ENCODE data around the gene ZNHIT6. TPM values are rescaled to one million over a fixed set of nuclear protein-coding genes. Genes with fewer than 3 reads are reported as not detected.
A peak's percentile ranks its signal among the peaks of the same experiment; 100 is the strongest.

ZNHIT6 gene
- total RNA-seq, 1 donor from 2014 or later: 20.0 TPM

DNA sequence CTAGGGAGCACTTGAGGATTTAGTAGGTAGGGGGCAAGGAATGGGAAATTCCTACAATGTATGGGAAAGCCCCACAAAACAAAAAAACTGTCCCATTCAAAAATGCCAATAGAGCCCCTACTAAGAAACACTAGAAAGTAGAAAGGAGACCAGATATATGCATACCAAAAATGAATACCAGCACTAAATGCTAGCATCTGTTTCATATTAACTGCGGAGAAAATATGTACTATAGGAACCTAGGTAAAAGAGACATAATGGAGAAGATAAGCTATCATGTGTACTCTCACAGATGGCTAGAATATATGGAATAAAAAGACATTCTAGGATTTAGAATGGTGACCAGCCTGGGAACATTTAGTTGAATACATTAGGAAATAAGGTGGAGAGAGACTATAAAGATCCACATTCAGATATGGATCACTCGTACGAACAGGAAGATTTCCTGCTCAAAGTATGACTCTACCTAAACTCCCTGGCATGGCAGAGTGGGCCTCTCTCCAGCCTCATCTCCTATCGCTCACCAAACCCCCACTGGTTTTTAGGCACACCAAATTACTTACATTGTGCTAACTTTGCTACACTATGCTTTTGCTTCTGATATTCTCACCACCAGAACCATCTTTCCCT is 18.3 kb downstream of the ZNHIT6 start:
- peak overlapping the region; percentile 8 for H3K27ac Mint-ChIP-seq (ENCODE audit: unreplicated experiment)

DNA sequence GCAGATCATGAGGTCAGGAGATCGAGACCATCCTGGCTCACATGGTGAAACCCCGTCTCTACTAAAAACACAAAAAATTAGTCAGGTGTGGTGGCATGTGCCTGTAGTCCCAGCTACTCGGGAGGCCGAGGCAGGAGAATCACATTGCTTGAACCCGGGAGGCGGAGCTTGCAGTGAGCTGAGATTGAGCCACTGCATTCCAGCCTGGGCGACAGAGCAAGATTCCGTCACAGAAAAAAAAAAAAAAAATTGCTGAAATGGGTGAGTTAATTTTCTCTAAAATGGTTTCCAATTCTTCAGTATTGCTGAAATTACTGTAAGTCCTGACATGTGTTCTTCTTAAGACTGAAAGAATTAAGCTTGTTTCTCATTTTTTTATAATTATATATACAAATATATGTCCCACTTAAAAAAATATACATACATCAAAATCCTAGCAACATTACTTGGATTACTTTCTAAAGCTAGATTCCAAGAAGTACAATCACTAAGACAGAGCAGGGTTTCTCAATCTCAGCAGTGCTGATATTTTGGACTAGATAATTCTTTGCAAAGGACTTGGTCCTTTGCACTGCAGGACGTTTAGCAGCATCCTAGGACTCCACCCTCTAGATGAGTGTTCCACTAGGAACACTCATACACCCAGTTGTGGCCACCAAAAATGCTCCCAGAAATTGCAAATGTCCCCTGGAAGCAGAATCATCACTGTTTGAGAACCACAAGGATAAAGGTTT is 24.8 kb downstream of the ZNHIT6 start:
- DNase-seq (ENCODE audit: extremely low spot score, unreplicated experiment): no peak
- TF ChIP-seq, protein P1, sequence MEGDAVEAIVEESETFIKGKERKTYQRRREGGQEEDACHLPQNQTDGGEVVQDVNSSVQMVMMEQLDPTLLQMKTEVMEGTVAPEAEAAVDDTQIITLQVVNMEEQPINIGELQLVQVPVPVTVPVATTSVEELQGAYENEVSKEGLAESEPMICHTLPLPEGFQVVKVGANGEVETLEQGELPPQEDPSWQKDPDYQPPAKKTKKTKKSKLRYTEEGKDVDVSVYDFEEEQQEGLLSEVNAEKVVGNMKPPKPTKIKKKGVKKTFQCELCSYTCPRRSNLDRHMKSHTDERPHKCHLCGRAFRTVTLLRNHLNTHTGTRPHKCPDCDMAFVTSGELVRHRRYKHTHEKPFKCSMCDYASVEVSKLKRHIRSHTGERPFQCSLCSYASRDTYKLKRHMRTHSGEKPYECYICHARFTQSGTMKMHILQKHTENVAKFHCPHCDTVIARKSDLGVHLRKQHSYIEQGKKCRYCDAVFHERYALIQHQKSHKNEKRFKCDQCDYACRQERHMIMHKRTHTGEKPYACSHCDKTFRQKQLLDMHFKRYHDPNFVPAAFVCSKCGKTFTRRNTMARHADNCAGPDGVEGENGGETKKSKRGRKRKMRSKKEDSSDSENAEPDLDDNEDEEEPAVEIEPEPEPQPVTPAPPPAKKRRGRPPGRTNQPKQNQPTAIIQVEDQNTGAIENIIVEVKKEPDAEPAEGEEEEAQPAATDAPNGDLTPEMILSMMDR (IDR thresholded peaks at IDR 0.05): no peak

More for the DNA sequence above, 18.3 kb downstream of the ZNHIT6 start:
- H3K36me3 Mint-ChIP-seq (ENCODE audit: unreplicated experiment): peaks cover 14% of the 10 kb centered on the region
- H3K4me3 Mint-ChIP-seq (ENCODE audit: unreplicated experiment): no peak overlapping the region
- TF ChIP-seq, protein P1 (IDR thresholded peaks at IDR 0.05): no peak
- H3K4me1 Mint-ChIP-seq (ENCODE audit: unreplicated experiment): peaks cover 30% of the 10 kb centered on the region
- no peak for DNase-seq (ENCODE audit: extremely low spot score, unreplicated experiment)
- no peaks in the 10 kb centered on the region for H3K27me3 Mint-ChIP-seq (ENCODE audit: unreplicated experiment)
- H3K9me3 Mint-ChIP-seq (ENCODE audit: unreplicated experiment): no peaks in the 10 kb centered on the region

DNA sequence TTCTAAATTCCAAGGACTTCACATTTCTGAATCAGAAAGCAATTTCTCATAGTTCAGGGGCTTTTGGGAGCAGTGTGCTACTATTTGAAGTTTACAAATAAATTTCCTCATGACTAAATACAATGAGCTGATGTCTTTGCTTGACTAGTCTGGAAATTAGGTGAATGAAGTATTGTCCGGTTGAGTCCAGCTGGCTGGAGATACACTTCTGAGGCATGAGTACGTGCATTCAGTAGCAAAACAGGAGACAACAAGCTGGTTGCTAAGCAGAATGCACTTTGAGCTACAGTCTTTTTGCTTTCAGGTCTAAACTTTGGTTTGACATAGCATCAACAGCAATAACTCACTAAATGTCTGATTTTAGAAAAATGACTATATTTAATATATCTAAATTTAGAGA is 27.1 kb downstream of the ZNHIT6 start:
- peaks cover 30% of the 10 kb centered on the region for H3K36me3 Mint-ChIP-seq (ENCODE audit: unreplicated experiment)
- H3K4me1 Mint-ChIP-seq (ENCODE audit: unreplicated experiment): peaks cover 2% of the 10 kb centered on the region
- no peak overlapping the region for H3K27ac Mint-ChIP-seq (ENCODE audit: unreplicated experiment)
- no peaks in the 10 kb centered on the region for H3K27me3 Mint-ChIP-seq (ENCODE audit: unreplicated experiment)
- TF ChIP-seq, protein P1 (IDR thresholded peaks at IDR 0.05): no peak
- H3K9me3 Mint-ChIP-seq (ENCODE audit: unreplicated experiment): no peaks in the 10 kb centered on the region
- DNase-seq (ENCODE audit: extremely low spot score, unreplicated experiment): no peak
- H3K4me3 Mint-ChIP-seq (ENCODE audit: unreplicated experiment): no peak overlapping the region

More for the DNA sequence above, 24.8 kb downstream of the ZNHIT6 start:
- H3K9me3 Mint-ChIP-seq (ENCODE audit: unreplicated experiment): no peaks in the 10 kb centered on the region
- peaks cover 21% of the 10 kb centered on the region for H3K36me3 Mint-ChIP-seq (ENCODE audit: unreplicated experiment)
- H3K27ac Mint-ChIP-seq (ENCODE audit: unreplicated experiment): no peak overlapping the region
- H3K4me1 Mint-ChIP-seq (ENCODE audit: unreplicated experiment): peaks cover 2% of the 10 kb centered on the region
- H3K27me3 Mint-ChIP-seq (ENCODE audit: unreplicated experiment): no peaks in the 10 kb centered on the region
- no peak overlapping the region for H3K4me3 Mint-ChIP-seq (ENCODE audit: unreplicated experiment)

DNA sequence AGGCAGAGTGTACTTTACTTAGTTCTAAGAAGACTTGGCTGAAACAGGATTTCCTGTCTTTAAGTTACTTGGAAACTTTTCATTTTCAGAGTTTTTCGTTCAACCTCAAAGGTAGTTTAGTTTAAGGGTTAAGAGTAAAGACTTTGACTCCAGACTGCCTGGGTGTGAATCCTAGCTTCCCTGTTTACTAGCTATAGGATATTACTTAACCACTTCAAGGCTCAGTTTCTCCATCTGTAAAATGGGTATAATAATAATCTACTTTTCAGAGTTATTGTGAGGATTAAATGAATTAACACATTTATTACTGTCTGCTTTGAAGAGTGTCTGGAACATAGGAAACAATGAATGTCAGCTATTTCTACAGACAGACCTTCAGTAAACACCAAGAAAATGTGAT is 30.0 kb downstream of the ZNHIT6 start:
- Mint-ChIP-seq H3K27me3 (ENCODE audit: unreplicated experiment) (no peaks in the 10 kb centered on the region), H3K36me3 (ENCODE audit: unreplicated experiment) (peaks cover 40% of the 10 kb centered on the region), H3K9me3 (ENCODE audit: unreplicated experiment) (no peaks in the 10 kb centered on the region), H3K4me3 (ENCODE audit: unreplicated experiment) (no peak overlapping the region), H3K27ac (ENCODE audit: unreplicated experiment) (no peak overlapping the region), H3K4me1 (ENCODE audit: unreplicated experiment) (peaks cover 2% of the 10 kb centered on the region)
- TF ChIP-seq, protein P1 (IDR thresholded peaks at IDR 0.05): no peak
- DNase-seq (ENCODE audit: extremely low spot score, unreplicated experiment): no peak

DNA sequence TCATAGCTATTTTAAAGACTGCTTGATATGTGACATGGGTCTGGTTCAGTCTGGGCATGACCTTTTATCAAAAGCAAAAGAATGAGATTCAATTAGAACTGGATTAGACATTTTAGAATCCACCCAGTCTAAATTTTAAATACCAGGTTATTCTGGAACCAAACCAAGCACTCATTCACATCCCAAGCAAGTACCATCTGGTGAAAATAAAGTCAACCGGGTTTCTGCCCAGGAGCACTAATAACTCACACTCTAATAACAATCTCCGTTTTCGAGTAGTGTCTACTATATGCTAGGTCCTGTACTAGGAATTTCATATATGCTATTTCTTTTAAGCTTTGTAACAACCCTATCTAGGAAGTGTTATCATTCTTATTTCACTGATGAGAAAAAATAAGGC is 30.6 kb downstream of the ZNHIT6 start:
- Mint-ChIP-seq H3K27me3 (ENCODE audit: unreplicated experiment) (no peaks in the 10 kb centered on the region), H3K9me3 (ENCODE audit: unreplicated experiment) (no peaks in the 10 kb centered on the region), H3K27ac (ENCODE audit: unreplicated experiment) (no peak overlapping the region), H3K36me3 (ENCODE audit: unreplicated experiment) (peaks cover 42% of the 10 kb centered on the region), H3K4me3 (ENCODE audit: unreplicated experiment) (no peak overlapping the region), H3K4me1 (ENCODE audit: unreplicated experiment) (peaks cover 2% of the 10 kb centered on the region)
- no peak for DNase-seq (ENCODE audit: extremely low spot score, unreplicated experiment)
- TF ChIP-seq, protein P1 (IDR thresholded peaks at IDR 0.05): no peak
